Activated T-helper 9 cell treated with anti-CD3 and anti-CD28 coated beads, Interleukin-2, amount 50 U/mL, for 16 hours (primary cell): ENCODE data around the gene SUB1.
"Not testable (repeated sequence)": the region's sequence is repeated elsewhere in the genome, so short reads cannot be mapped to it uniquely, and the experiment has no call there.

ENCODE experiments used
- DNase-seq: peaks from one replicate; pipeline ENCODE4 v3.0.0-alpha.2; 2020; ENCODE audit warnings: low read depth

SUB1 gene

DNA sequence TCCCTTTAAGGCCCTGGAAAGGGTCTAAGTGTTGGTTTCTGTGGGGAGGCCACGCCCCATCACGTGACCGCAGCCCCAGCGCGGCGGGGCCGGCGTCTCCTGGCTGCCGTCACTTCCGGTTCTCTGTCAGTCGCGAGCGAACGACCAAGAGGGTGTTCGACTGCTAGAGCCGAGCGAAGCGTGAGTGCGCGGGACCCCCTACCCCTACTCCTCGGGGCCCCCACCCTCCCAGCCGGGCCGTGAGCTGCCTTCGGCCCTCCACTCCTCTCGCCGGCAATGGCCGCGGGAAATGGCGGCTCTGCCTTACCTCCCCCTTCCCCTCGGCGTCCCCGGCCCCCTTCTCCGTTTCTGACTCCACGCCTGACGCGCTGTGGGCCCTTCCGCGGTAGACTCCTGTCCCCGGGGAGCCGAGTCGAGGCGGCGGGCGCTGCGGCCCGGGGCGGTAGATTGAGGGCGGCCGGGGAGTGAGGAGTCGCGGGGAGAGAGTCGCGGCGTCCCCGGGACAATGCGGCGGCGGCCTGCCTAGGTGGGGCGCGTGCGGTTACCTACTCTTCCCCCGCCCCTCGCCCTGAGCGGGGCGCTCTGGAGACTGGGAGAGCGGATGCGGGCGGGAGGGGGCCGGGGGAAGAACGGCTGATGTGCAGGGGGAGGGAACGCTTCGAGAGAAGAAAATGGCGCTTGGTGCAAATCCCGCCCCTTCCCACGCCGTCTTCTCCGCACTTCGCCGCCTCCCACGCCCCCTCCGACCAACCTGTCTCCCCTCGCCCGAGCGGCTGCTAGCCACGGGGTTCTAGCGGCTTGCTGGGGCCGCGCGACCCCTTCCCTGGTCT is at the start of gene SUB1:
Gene SUB1, plus strand, starts transcription at position 112 of the 830 bp plus-strand sequence. CDS start 2,956 bp downstream, outside the sequence.
- peak; percentile 92 for DNase-seq

- DNase-seq: no peak
Observed at GRCh38 chr5:32536246-32536645, 49.1 kb upstream of the SUB1 start.

DNA sequence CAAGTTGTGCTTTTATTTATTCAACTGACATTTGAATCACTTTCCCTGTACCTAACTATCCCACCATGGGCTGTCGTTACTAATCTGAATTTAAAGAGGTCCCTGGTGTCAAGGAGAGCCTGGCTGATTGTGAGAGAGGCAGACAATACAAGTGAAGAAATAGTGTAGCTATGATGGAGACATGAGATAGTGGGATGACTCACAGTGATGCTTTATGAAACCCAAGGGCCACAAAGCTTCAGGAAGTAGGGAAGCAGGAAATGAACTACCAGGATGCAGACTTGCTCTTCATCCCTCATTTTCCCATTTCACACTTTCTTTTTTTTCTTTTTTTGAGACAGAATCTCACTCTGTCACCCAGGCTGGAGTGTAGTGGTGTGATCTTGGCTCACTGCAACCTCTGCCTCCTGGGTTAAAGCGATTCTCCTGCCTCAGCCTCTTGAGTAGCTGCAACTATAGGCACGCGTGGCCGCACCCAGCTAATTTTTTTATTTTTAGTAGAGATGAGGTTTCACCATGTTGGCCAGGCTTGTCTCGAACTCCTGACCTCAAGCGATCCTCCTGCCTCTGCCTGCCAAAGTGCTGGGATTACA is 47.8 kb upstream of the SUB1 start:
- not testable (repeated sequence) for DNase-seq

- peak; percentile 39 for DNase-seq
Observed at GRCh38 chr5:32538031-32538547, 47.3 kb upstream of the SUB1 start.

GRCh38 chr5:32539981-32540845 is 45.1 kb upstream of the SUB1 start:
- no peak for DNase-seq

- no peak for DNase-seq
Observed at GRCh38 chr5:32541241-32541640, 44.1 kb upstream of the SUB1 start.

DNA sequence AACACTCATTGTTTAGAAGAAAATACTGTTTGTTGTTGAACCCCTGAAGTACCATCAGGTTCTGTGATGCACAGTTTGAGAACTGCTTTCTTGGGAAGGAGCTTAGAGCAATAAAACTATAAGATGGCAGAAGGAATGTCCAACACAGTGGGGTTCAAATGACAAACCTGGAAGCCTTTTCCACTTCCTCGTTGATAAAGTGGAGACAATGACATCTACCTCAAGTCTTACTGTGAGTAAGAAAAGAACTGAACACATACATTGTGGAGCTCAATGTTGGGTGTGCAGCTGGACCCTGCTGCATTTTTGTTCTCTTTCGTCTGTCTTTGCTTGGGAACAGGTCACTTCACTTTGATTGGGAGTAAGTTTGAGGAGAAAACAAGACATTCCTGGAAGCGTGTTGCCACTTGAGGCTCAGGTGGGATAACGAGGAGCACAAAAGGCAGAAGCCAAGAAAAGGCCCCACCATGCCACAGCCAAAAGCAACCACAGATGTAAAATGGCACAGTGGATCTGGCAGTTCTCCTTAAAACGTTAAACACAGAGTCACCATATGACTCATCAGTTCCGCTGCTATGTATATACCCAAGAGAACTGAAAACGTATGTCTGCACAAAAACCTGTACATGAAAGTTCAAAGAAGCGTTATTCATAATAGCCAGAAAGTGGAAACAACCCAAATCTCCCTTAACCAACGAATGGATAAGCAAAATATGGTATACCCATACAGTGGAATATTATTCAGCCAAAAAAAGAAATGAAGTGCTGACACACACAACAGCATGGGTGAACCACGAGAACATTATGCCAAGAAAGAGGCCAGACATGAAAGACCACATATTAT is 42.9 kb upstream of the SUB1 start:
- no peak for DNase-seq

DNA sequence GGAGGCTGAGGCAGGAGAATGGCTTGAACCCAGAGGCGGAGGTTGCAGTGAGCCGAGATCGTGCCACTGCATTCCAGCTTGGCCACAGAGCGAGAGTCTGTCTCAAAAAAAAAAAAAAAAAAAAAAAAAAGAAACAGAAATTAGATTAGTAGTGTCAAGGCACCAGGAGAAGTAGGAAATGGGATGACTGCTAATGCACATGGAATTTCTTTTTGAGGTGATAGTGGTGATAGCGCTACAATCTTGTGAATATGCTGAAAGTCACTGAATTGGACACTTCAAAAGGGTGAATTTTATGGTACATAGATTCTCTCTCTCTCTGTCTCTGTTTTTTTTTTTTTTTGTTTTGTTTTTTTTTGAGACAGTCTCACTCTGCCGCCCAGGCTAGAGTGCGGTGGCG is 42.1 kb upstream of the SUB1 start:
- DNase-seq: no peak

- no peak for DNase-seq
Observed at GRCh38 chr5:32545102-32545800, 40.1 kb upstream of the SUB1 start.

- DNase-seq: no peak
Observed at GRCh38 chr5:32551194-32551593, 34.2 kb upstream of the SUB1 start.

DNA sequence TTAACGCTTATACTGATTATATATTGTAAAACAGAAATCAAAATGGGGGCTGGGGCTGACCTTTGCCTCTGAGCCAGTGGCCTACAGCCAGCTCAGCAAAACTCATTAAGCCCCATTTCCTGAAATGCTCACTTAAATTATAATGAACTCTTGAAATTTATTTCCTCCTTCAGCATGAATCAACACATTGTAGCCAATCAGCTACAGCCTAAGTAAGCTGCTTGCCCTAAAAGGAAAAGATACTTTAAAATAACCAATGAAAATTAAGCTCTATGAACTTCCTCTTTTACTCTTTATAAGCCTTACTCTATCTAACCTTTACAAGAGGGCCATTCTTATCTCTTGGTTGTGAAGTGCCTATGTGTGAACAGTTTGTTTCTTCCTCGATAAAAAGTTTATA is 33.5 kb upstream of the SUB1 start:
- no peak for DNase-seq

DNA sequence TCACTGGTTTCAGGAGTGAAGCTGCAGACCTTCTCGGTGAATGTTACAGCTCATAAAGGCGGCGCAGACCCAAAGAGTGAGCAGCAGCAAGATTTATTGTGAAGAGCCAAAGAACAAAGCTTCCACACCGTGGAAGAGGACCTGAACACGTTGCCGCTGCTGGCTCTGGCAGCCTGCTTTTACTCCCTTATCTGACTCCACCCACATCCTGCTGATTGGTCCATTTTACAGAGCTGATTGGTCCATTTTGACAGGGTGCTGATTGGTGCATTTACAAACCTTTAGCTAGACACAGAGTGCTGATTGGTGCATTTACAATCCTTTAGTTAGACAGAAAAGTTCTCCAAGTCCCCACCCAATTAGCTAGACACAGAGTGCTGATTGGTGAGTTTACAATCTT is 32.9 kb upstream of the SUB1 start:
- DNase-seq: not testable (repeated sequence)

GRCh38 chr5:32552936-32553335 is 32.4 kb upstream of the SUB1 start:
- no peak for DNase-seq

DNA sequence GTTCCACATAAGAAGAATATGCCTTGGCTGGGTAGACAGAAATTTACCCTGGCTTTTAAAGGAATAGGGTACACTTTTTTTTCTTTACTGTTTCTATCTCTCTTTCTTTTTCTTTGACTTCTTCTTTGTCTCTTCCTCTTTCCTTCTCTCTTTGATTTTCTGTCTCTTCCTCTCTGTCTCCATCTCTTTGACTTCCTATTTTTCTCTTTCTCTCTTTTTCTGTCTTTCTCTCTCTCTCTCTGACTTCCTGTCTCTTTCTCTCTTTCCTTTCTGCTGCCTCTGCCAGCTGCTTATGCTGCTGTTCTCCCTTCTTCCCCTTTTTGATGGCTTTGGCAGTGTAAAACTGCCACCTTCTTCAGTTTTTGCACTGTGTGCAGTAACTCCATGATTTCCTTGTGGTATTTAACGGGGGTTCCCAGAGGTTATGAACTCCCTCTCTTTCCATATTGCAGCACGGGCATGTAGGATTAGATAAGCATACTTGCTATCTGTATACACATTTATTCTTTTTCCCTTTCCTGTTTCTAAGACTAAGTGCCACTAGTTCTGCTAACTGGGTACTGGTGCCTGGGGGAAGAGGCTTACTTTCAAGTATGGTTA is 31.1 kb upstream of the SUB1 start:
- not testable (repeated sequence) for DNase-seq

DNA sequence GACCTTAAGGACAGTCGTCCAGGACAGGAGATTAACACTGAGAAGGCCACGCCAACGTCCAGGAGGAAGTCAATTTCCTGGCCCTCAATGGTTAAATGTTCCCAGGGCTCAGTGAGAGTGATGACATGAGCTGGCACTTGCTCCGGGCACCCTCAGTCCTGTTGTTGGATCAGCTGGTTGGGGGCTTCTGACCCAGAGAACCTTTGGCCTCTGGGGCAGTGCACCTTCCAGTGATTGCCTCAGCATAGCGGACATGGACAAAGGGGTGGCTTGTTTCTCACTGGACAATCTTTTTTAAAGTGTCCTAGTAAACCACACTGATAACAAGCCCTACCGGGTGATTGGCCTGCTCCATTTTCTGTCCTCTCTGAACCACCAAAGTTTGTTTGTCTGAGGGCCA is 28.8 kb upstream of the SUB1 start:
- DNase-seq: not testable (repeated sequence)

GRCh38 chr5:32559411-32559810 is 25.9 kb upstream of the SUB1 start:
- DNase-seq: no peak

DNA sequence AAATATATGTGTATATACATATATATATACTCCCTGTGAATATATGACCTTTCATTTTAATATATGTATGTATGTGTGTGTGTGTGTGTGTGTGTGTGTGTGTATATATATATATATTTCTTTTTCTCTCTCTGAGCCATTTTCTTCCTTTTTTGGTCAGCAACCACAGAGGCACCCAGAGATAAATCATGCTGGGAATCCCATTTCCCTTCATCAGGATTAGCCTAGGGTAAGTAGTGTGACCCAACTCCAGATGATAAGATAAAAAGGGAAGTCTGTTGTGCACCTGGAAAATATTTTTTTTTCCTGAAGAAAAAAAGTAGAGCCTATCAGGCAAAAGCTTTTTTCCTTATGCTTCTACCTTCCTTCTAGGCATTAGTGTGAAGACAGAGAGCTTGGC is 25.4 kb upstream of the SUB1 start:
- no peak for DNase-seq

GRCh38 chr5:32562056-32562455 is 23.3 kb upstream of the SUB1 start:
- no peak for DNase-seq

DNA sequence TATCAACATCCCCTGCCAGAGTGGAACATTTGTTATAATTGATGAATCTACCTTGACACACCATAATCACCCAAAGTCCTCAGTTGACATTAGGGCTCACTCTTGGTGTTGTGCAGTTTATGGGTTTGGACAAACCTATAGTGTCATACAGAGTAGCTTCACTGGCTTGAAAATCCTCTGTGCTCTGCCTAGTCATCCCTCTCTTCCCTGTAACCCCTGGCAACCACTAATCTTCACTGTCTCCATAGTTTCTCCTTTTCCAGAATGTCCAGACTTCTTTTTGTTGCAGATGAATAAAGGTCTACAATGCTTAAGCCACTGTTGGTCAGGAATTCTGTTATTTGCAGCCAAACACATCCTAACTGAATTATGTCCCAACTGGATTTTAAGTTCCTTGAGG is 22.5 kb upstream of the SUB1 start:
- no peak for DNase-seq

GRCh38 chr5:32563614-32564013 is 21.7 kb upstream of the SUB1 start:
- DNase-seq: no peak

DNA sequence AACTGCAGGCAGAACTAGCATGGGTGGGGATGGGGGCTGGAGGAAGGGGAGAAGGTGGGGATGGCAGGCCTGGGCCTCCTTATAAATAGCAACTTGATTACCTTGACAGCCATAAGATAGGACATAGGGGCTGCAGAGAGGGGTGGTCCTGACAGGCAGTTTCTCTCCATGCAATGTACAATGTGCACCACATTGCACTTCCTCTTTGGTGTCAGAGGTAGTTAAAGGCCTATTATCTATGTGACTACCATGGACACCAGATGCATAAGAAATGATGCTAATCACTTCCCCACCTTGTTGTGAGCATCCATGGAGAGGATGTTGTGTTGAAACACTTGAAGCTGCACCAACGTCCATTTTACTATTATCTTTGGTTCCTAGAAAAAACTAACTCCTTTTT is 20.2 kb upstream of the SUB1 start:
- DNase-seq: no peak
